ENCODE results near the gene FANCB.

The FANCB gene

DNA sequence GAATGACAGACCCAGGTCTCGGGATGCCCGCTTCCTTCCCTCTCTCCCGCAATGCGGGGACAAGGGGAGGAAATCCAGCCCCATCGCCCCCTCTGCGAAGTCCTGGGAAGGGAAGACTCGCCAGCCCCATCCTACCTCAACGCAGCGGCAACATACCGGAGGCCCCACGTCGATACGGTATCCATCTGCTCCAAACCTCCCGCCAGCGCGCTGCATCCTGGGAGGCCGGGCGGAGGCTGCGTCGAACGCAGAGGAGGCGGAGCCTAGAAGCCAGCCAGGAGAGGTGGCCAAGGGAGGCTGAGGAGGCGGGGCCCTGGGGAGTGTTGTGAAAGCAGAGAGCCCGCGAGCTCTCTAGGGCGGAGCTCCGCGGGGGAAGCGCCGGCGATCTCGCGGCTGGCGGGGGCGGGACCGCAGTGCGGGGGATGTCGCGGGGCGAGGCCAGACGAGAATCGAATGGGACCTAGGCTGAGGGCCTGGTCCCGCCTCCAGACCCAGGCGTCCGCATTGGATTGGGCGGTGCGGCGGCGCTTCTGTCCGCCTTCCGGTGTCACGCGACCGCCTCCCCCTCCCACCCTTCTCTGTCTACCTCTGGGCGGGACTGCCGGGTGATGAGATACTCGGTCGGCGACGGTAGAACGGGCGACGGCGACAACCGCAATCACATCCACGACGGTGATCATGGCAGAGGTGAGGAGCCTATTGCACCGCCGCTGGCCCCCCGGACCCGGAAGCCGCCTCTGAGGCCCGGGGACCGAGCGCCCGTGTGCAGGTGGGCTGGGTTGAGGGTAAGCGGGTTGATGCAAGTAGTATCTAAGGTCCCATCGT, at the start of gene FANCB, which contains the start of gene MOSPD2:
Gene FANCB (minus strand): TSS at position 219 of the 825 bp plus-strand sequence. CDS start 7,559 bp downstream, outside the sequence.
Gene MOSPD2 (plus strand): TSS at position 571 of the 825 bp plus-strand sequence. CDS start 108 bp downstream, at position 679.
- DNase-seq = peak; percentile 51

- no peak for DNase-seq
Measured at GRCh38 chrX:14922437-14922836, 49.6 kb upstream of the FANCB start.

DNA sequence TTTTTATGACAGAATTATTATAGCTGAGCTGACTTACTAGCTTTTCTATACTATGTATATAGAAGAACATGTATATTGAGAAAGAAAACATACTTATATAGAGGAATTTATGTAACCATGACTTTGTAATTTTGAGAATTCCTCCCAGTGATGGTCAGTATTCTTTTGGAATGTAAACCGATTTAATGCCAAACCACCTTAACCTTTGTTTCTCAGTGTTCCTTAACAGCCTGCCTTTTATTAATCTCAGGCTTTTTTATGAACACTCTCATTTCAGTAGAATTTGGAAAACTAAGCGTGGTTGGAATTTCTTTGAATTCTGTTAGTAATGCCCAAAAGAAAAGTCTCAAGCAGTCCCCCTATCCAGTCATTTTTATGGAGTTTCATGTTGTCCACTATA, 47.3 kb upstream of the FANCB start:
- no peak for DNase-seq

- DNase-seq = no peak
Measured at GRCh38 chrX:14919407-14919806, 46.5 kb upstream of the FANCB start.

- DNase-seq = no peak
Measured at GRCh38 chrX:14916017-14916674, 43.3 kb upstream of the FANCB start.

- DNase-seq = no peak
Measured at GRCh38 chrX:14915596-14915995, 42.7 kb upstream of the FANCB start.

DNA sequence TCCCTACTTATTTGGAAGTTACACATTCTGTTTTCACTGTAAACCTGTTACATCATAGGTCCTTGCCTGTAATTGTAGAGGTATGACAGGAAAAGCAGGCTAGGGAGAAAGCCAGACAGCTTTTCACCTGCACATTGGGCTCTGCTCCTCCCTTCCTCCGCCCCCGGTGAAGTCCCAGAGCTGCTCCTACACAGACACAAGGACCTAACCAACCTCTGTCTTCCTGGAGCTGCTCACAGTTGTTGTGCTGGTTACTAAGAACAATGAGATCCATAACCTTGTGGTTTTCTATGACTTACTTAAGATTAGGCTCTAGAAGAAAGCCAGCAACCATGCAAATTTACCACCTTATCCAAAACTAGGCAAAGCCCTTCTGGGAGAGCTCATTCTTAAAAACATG, 40.4 kb upstream of the FANCB start:
- DNase-seq = no peak

DNA sequence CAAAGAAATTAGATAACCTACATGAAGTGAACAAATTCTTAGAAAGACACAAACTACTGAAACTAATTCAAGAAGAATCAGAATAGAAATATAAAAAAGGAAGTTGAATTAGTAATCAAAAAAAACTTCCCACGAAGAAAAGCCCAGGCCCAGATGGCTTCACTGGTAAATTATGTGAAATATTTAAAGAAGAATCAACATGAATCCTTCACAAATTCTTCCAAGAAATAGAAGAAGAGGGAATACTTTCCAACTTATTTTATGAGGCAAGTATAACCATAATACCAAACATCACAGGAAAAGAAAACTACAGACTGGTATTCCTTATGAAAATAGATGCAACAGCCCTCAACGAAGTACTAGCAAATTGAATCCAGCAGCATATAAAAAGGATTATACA, 31.0 kb upstream of the FANCB start:
- no peak for DNase-seq

DNA sequence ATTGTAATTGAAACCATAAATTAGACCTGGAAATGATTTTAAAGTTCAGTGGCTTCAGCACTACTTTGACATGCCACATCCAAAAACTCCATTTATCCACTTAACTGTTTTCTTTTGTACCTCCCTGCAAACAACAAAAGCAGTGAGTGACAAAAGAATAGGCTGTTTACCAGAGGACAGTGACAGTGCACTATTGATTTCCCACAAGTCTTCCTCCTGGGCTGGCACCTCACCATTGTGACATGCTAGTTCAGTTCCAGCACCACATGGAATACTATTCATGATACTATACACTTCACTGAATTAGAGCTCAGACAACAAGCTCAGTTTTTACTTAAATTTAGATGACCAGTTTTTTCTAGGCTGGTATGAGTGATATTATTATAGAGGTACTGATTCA, 29.7 kb upstream of the FANCB start:
- DNase-seq = no peak

GRCh38 chrX:14899607-14900006, 26.7 kb upstream of the FANCB start:
- DNase-seq = no peak

DNA sequence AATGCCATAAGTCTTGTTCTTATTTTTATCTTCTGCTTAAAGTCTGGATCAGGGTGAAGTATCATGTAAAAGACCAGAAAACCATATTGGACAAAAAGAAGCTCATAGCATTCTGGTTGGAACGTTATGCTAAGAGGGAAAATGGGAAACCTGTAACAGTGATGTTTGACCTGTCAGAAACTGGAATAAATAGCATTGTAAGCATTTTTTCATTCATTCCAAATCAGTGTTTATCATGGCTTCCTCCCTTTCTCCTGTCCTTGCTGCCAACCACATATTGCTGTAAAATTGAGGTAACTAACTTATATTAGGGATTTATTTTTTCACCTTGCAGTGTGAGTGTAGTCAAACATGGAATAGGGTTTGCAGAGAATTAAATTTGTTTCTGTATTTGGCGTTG, 24.2 kb upstream of the FANCB start:
- no peak for DNase-seq

DNA sequence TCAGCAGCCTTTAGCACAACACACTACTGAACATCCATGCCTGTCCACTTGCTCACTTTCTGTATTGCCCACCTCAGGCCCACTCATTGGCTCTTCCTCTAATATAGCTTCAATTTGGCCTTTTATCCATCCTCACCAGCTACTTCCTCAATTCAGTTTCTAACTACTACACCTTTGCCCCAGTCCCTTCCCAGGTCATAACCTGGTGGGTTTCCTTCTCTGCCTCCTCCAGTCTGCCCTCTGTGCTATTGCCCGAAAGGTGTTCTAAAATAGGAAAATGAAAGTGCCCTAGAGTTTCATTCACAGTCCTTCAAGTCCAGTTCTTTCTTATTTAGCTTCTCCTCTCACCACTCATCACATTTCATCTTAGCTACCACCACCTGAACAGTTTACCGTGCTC, 23.4 kb upstream of the FANCB start:
- DNase-seq = no peak

DNA sequence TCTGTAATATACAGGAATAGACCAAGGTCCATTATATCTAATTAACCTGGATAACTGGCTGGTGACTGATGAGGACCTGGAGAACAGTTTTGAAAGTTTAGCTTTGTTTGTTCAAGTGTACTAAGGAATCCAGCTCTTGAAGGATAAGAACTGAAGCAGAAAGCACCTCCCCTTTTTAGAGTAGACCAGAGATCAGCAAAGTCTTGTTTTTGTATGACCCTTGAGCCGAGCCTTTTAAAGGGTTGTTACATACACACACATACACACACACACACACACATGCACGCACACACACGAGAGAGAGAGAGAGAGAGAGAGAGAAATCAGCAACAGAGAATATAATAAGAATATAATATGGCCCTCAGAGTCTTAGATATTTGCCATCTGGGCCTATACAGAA, 13.4 kb upstream of the FANCB start:
- DNase-seq = no peak

DNA sequence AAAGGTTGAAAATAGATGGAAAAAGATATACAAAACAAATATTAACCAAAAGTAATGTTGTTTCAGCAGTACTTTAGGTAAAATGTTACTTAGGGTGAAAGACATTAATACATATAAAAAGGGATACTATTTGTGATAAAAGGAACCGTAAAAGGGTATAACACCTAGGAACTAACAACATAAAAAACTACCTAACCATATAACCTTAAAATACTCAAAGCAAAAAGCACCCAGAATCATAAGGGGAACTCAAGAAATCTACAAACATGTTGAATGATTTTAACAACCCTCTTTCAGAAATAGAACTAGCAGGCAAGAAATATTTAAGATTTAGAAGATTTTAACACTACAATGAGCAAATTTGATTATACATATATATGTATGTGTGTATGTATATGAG, 11.8 kb upstream of the FANCB start:
- no peak for DNase-seq

DNA sequence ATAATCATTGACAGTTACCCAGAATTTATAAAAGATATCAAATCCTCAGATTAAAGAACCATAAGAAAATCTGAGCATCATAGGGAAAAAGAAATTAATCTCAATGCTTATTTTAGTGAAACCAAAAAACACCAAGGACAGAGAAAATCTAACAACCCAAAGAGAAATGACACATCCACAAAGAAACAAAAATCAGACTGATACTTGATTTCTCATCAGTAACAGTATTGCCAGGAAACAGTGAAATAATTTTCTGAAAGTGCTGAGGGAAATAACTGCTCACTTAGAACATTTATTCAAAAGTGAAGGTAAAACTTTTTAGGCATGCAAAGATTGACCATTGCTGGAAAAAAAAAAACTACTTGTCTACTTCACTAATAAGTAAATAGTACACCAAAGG, 11.0 kb upstream of the FANCB start:
- no peak for DNase-seq

GRCh38 chrX:14875624-14876023, 2.8 kb upstream of the FANCB start:
- no peak for DNase-seq

- no peak for DNase-seq
Measured at GRCh38 chrX:14873676-14874049, 794 bp upstream of the FANCB start.

DNA sequence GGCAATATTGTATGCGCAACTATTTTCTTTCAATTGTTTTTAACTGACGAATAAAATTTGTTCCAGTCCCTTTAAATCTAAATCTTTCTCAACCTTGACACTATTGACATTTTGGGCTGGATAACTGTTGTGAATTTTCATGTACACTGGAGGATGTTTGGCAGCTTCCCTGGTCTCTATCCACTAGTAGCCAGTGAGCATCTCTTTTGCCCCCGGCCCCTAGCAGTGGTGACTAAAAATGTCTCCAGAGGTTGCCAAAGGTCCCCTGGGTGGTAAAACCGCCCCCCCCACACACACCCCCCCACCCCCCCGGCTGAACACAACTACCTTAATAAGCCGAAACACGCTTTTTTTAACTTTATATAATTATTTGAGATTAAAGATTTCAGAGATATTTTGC, 514 bp downstream of the FANCB start:
- DNase-seq = no peak

GRCh38 chrX:14871767-14872166, 1.1 kb downstream of the FANCB start:
- DNase-seq = no peak

DNA sequence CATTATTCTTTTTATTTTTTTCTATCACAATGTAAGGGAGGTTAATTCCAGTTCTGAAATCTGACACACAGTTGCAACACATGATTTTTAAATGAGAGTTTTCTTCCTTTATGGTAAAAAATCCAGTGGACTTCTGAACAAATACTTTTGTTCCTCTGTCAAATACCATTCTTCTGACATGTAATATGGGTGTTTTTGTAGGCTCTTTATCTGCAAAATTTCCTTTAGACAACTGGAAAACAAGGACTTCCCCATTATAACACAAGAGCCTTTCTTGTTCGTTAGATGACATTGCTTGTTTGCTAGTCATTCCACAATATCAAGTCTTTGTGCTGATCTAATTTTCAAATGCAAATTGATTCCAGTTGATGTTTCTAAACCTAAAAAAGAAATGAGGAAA, 7.7 kb downstream of the FANCB start:
- no peak for DNase-seq

- DNase-seq = no peak
Measured at GRCh38 chrX:14864631-14865030, 8.2 kb downstream of the FANCB start.

DNA sequence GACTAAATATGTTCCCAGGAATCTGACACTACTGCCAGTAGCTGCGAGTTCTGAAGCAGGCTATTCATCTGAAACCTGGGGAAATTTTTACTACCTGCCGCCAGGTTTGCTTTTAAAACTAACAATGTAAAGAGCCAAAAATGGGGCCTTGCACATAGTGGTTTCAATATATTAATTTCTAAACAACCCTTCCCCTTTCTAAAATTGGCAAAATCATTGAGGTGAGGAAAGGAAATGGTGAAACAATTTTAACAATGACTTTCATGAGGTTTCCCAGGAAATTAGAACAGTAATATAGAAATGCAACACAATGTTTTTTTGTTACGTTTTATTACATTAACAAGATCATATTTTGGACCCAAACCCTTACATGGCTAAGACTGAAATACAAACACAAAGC, 21.3 kb downstream of the FANCB start:
- no peak for DNase-seq

GRCh38 chrX:14843666-14844065, 29.2 kb downstream of the FANCB start:
- DNase-seq = no peak

DNA sequence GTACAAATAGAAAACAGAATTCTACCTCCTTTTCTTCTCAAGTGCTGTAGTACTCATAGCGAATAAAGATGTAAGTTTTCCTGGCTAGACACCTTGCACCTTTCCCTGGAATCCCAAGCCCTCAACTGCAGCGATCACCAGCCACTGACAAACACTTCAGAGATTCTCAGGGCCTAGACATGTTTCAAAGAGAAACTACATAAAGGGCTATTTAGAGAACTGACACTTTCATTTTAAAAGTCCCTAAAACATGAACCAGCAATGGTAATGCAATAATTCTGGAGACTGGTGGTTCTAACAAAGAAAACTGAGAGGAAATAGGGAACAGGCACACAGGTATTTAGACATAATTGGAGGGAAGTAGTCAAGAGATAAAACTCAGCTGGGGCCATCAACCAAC, 35.7 kb downstream of the FANCB start:
- DNase-seq = no peak

DNA sequence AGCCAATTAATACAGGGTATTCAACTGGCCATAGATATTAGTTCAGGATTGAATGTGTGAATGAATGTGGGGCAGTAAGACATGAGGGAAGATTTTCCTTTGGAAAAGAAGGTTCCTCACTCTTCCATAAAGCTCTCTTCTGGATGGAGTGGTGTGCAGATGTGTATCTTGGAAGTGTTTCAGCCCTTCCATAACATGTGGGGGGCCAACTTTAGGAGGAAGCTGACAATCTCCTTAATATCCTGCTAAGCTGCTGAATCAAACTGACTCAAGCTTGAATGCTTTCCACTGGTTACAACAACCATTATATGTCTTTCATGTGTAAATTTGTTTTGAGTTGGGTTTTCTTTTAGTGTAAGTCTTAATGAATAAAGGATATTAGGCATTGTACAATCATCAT, 40.3 kb downstream of the FANCB start:
- DNase-seq = no peak

All from 8988T (cell line).